GM19023 (cell line): ENCODE data around the gene KDM6A.
"Not testable (repeated sequence)": the region's sequence is repeated elsewhere in the genome, so short reads cannot be mapped to it uniquely, and the experiment has no call there.

ENCODE experiments used
- ATAC-seq: cut with Tn5 transposase; IDR thresholded peaks from one replicate; pipeline ENCODE4 v1.9.1; 2021; ENCODE audit warnings: mild to moderate bottlenecking, moderate library complexity; ENCODE audit not compliant: unreplicated experiment

KDM6A gene

GRCh38 chrX:44954562-44954961, 81.6 kb downstream of the KDM6A start:
- no peak for ATAC-seq

- ATAC-seq, result no peak
These were observed 84.9 kb downstream of the KDM6A start for GRCh38 chrX:44957848-44958247.

GRCh38 chrX:44958480-44958879, 85.5 kb downstream of the KDM6A start:
- no peak for ATAC-seq

- ATAC-seq, result no peak
These were observed 89.0 kb downstream of the KDM6A start for GRCh38 chrX:44961817-44962607.

GRCh38 chrX:44962944-44963343, 90.0 kb downstream of the KDM6A start:
- no peak for ATAC-seq

GRCh38 chrX:44967221-44967620, 94.2 kb downstream of the KDM6A start:
- no peak for ATAC-seq

GRCh38 chrX:44970709-44971108, 97.7 kb downstream of the KDM6A start:
- ATAC-seq, result no peak

- ATAC-seq, result no peak
These were observed 98.7 kb downstream of the KDM6A start for GRCh38 chrX:44971674-44972073.

- ATAC-seq, result no peak
These were observed 99.1 kb downstream of the KDM6A start for GRCh38 chrX:44972132-44972531.

- no peak for ATAC-seq
These were observed 100.5 kb downstream of the KDM6A start for GRCh38 chrX:44973420-44973932.

GRCh38 chrX:44974451-44974850, 101.5 kb downstream of the KDM6A start:
- no peak for ATAC-seq

GRCh38 chrX:44975666-44976263, 102.8 kb downstream of the KDM6A start:
- ATAC-seq, result no peak

- no peak for ATAC-seq
These were observed 106.0 kb downstream of the KDM6A start for GRCh38 chrX:44978976-44979375.

- ATAC-seq, result no peak
These were observed 107.4 kb downstream of the KDM6A start for GRCh38 chrX:44980403-44980802.

GRCh38 chrX:44980883-44981282, 107.9 kb downstream of the KDM6A start:
- ATAC-seq, result no peak

GRCh38 chrX:44989995-44990770, 117.2 kb downstream of the KDM6A start:
- no peak for ATAC-seq

GRCh38 chrX:44992775-44993174, 119.8 kb downstream of the KDM6A start:
- ATAC-seq, result no peak

- no peak for ATAC-seq
These were observed 123.3 kb downstream of the KDM6A start for GRCh38 chrX:44996277-44996676.

GRCh38 chrX:44997282-44997812, 124.4 kb downstream of the KDM6A start:
- no peak for ATAC-seq

GRCh38 chrX:44997888-44998287, 124.9 kb downstream of the KDM6A start:
- ATAC-seq, result no peak

- not testable (repeated sequence) for ATAC-seq
These were observed 126.2 kb downstream of the KDM6A start for GRCh38 chrX:44999237-44999636.
